GM21526 (cell line): ENCODE data around the gene MSMB.
"Not testable (repeated sequence)": the region's sequence is repeated elsewhere in the genome, so short reads cannot be mapped to it uniquely, and the experiment has no call there.

Experiments used
- ATAC-seq: cut with Tn5 transposase; IDR thresholded peaks from one replicate; pipeline ENCODE4 v1.9.1; 2021; ENCODE audit warnings: moderate library complexity; ENCODE audit not compliant: unreplicated experiment, low FRiP score

Gene MSMB

DNA sequence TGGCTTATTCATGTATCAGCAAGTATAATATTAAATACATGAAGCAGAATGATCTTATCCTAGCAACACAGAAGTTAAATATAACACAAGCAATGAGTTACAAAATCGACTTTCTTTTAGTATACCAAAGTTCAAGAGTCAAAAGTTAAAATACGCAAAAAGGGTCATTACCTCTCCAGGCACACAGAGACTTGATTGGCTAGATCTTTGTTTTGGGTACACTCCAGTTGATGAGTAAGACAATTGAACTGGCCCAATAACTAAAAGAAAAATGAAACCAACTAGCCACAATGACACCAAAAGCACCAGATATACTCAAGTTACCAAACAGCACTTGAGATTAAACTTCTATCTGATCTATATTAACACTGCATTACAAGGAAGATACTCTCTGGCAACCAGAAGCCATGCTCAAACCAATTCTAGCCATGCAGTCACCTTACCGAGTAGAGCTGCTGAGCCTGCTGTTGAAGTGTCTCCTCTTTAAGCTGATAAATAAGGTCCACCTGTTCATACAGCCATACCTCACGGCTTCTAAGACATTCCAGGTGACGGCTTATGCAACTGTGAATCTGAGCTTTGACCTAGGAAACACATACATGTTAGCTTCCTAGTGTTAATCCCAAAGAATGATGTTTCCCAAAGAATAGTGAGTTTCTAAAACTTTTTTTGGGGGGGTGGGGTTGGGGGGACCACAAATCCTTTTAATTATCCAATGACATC lies 31.2 kb downstream of the MSMB start:
- no peak for ATAC-seq

DNA sequence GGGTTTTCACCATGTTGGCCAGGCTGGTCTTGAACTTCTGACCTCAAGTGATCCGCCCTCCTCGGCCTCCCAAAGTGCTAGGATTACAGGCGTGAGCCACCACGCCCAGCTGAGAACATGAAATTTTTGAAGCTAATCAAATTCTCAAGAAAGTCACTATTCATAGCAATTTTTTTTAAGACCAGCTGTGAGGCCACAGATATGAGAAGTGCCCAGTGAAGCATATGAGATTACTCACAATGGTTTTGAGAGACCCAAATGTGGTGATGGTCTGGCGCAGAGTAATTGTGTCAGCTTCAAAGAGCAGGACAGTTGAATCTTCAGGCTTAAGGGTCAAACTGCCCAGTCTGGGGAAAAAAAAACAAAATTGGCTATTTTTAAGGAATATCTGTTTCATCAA lies 31.9 kb downstream of the MSMB start:
- ATAC-seq: no peak

DNA sequence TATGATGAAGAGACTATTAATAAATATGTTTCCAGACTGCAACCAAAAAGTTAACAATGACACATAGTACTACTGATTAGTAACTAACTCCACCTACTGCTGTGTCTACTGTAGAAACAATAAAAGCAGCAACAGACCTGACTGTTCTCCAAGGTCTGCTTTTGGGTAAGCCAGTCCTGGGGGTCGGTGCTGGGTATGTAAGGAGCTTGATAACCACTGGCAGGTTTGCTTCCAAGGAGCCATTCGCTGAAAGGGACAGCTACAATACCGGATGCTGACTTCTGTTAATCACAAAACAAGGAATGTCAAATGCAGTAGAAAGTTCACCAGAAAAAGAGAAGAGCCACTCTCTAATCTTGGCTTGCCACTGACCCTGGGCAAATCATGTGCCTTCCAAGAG lies 33.3 kb downstream of the MSMB start:
- ATAC-seq: no peak

DNA sequence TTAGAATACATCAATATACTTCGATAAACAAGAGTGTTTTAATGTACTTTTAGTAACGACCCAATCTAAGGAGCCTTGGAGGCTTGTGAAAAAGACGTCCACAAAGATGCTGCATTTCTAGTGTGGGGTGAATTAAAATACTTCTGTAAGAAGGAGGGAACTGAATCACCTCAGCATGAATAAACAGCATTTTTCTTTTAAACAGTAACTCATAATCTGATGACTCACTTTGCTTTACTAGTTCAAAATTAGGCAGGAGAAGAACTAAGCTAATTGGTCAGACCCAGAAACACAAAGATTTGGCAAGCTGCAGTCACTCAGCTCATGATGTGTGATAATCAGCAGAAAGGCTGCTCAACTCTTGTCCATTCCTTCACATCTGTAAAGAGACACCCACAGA lies 39.9 kb downstream of the MSMB start:
- no peak for ATAC-seq

GRCh38 chr10:46005383-46005782 lies 40.7 kb downstream of the MSMB start:
- ATAC-seq: no peak

- ATAC-seq: no peak
Measured at GRCh38 chr10:46004963-46005362, 41.1 kb downstream of the MSMB start.

GRCh38 chr10:46002916-46003693 lies 43.0 kb downstream of the MSMB start:
- ATAC-seq: no peak

DNA sequence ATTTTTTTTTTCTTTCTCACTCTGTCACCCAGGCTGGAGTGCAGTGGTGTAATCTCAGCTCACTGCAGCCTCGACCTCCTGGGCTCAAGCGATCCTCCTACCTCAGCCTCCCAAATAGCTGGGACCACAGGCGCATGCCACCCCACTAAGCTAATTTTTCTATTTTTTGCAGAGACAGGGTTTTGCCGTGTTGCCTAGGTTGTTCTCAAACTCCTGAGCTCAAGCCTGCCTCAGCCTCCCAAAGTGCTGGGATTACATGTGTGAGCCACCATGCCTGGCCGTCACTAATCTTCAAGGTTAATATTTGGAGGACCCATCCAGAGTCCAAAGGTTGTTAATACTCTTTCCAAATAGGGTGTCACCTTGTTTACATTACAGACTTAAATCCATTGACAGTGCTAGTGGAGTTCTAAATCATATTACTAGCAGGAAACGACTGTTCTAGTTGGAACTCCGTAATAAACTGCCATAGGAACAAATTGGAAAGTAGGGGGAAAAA lies 43.8 kb downstream of the MSMB start:
- ATAC-seq: not testable (repeated sequence)

- no peak for ATAC-seq
Measured at GRCh38 chr10:46001187-46001756, 44.8 kb downstream of the MSMB start.

DNA sequence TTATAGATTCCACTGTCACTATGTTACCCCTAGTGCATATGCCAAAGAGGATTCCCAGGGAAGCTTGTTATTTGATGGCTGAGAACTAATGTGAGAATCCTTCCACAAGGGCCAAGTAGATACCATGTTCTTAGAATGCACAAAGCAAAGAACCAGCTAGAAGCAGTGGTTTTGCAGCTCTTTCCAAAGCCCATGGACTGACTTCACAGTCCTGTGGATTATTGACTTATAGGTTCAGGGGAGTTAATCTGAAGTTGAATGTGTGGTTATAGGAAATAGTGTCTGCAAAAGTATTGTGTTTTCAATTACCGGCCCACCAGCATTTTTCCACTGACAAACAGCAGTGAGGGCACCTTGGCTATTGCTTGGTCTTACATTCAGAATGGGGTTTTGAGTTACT lies 45.5 kb downstream of the MSMB start:
- no peak for ATAC-seq

- ATAC-seq: not testable (repeated sequence)
Measured at GRCh38 chr10:45999955-46000354, 46.1 kb downstream of the MSMB start.

- no peak for ATAC-seq
Measured at GRCh38 chr10:45997994-45998763, 47.9 kb downstream of the MSMB start.

GRCh38 chr10:45997557-45997956 lies 48.5 kb downstream of the MSMB start:
- ATAC-seq: no peak

DNA sequence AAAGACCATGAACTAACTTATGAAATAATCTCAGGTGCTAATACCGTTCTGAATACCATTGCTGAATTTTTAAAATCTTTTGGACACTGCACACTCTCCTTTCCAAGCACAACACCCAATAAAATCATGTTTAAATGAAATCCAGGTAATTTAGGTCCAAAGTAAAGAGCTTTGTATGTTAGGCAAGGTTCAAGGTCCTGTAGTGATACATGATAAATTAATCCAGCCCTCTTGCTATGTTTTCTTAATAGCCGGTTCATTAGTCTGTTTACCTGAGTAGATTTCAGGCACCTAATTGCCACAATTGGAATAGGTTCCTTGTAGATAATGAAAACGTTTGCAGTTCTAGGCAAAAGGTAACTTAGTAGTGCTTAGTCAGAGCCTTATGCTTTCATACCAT lies 60.5 kb downstream of the MSMB start:
- not testable (repeated sequence) for ATAC-seq

DNA sequence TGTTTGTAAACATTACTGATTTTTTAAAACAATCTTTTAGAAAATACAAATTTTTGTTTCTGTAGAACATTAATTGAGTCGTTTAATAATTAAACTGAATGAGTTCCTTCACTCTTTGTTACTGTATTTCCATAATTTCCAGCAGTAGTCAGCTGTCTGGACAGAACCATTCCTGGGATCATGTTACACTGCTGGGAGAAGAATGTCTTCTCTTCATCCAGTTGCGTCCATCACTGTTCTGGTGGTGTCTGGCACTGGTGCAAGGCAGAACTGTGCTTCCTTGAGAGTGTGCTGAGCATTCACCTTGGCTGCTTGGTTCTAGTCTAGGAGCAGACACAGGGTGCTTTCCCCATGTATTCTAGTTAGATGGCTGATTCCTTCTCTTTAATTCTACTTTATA lies 61.6 kb downstream of the MSMB start:
- not testable (repeated sequence) for ATAC-seq

DNA sequence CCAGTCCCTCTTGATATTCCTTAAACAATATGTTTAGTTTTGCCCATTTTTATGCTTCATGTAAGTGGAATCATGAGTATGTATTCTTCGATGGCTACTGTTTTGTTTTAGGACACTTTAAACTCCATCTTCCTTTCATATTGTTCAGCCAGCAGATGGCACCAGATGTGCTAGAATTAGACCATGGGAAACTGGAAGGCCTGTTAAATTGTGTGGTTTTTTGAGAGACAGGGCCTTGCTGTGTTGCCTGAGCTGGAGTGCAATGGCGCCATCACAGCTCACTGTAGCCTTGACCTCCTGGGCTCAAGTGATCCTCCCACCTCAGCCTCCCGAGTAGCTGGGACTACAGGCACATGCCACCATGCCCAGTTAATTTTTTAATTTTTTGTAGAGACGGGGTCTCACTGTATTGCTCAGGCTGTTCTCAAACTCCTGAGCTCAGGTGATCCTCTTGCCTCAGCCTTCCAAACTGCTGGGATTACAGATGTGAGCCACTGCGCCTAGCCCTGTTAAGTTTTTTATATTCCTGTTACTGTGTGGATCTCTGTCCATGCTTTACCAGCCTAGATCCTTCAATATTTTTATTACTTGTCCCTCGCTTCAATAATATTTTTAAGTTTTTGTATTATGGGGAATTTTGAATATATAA lies 62.4 kb downstream of the MSMB start:
- ATAC-seq: not testable (repeated sequence)
